Memory B cell (primary cell): ENCODE results near the gene UBE2U.

Experiments
- ATAC-seq: fragments of 150-1000 bp; cut with Tn5 transposase; 2 replicates; pipeline ENCODE4 v1.10.0; 2021; ENCODE audit warnings: low read depth, mild to moderate bottlenecking, moderate library complexity
- DNase-seq, 2 donors: peaks; one replicate each; pipeline ENCODE4 v3.0.0; 2022; ENCODE audit warnings: low spot score in 2 of 2
- H3K27ac Mint-ChIP-seq: one replicate; pipeline ENCODE4 v1.8.0; 2022; ENCODE audit warnings: mild to moderate bottlenecking, moderate library complexity, mixed read lengths
- H3K27me3 Mint-ChIP-seq: one replicate; pipeline ENCODE4 v1.8.0; 2022; ENCODE audit warnings: mixed read lengths
- H3K36me3 Mint-ChIP-seq: one replicate; pipeline ENCODE4 v1.8.0; 2022; ENCODE audit warnings: mild to moderate bottlenecking, mixed read lengths
- H3K4me1 Mint-ChIP-seq: one replicate; pipeline ENCODE4 v1.8.0; 2022; ENCODE audit warnings: mixed read lengths
- H3K4me3 Mint-ChIP-seq: one replicate; pipeline ENCODE4 v1.8.0; 2022; ENCODE audit warnings: mild to moderate bottlenecking, moderate library complexity, mixed read lengths
- H3K9me3 Mint-ChIP-seq: one replicate; pipeline ENCODE4 v1.8.0; 2022; ENCODE audit warnings: mixed read lengths

Gene UBE2U

DNA sequence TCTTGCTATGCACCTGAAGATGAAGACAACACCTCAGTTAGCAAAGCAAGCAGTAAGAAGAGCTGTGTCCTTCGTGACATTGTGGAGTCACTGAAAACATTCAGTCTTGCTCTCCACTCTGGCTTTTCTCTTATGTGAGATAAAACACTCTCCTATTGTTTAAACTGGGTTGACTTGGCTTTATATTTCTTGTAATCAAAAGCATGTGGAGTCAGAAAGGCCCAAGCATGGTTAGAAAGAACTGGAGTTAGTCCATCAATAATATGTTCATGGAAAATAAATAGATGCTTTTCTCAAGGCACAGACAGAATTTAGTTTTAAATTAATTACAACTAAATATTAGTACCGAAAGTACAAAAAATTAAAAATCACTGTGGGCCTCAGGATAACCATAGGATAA is 61.7 kb downstream of the UBE2U start:
- ATAC-seq (no peak), DNase-seq (no peak)
- no peaks in the 10 kb centered on the region for H3K9me3 Mint-ChIP-seq
- no peak overlapping the region for H3K27ac Mint-ChIP-seq
- H3K36me3 Mint-ChIP-seq = no peaks in the 10 kb centered on the region
- no peaks in the 10 kb centered on the region for H3K4me1 Mint-ChIP-seq
- H3K27me3 Mint-ChIP-seq = peaks cover 20% of the 10 kb centered on the region
- H3K4me3 Mint-ChIP-seq = no peak overlapping the region

DNA sequence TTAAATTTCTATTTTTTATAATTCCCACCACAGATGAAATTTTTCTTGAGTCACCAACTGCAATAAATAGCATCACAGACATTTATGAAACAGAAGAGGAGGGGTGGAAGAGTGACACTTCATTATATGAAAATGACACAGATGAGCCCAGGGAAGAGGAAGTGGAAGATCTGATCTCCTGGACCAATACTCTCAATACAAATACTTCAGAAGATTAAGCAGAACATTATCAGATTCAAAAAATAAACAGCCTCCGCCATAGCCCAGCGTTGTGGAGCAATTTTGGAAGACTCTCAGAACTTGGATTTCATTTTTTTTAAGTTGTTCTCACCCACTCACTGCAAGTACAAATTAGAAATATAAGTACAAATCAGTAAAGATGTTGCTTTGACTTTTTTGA is 63.6 kb downstream of the UBE2U start:
- H3K9me3 Mint-ChIP-seq = no peaks in the 10 kb centered on the region
- H3K36me3 Mint-ChIP-seq = no peaks in the 10 kb centered on the region
- H3K27me3 Mint-ChIP-seq = peaks cover 16% of the 10 kb centered on the region
- no peak overlapping the region for H3K27ac Mint-ChIP-seq
- H3K4me3 Mint-ChIP-seq = no peak overlapping the region
- DNase-seq (no peak), ATAC-seq (no peak)
- H3K4me1 Mint-ChIP-seq = no peaks in the 10 kb centered on the region

DNA sequence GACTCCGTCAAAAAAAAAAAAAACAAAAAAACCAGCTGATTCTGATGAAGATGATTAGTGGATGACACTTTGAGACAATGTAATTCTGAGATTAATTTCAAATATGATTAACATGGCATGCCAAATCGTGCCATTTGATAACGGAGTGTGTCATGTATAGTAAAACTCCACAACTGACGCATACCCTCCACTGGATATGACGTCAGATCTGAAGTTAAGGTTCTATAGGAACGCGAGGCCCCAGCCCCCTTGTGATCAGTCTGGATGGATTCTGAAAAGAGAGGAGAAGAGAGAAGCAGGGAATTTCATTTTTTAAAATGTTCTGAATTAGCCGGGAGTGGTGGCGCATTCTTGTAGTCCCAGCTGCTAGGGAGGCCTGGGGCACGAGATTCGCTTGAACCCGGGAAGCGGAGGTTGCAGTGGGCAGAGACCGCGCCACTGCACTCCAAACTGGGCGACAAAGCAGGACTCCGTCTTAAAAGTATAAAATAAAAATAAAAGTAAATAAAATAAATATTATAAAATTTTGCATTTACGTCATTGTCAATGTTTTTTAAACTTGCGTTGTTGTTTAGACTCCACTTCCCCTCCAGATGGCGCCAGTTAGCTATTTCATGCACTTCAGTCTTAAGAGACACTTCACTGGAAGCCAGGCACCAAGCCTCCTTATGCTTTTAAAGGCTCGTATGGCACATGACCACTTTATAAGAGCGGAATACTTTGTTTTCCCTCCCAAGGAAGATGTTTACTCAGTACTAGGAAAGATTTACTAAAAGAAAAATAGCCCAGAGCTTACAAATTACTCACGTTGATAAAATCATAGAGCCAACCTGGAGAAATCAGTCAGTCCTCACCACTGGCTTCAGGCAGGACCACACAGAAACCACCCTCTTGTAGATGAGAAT is 65.5 kb downstream of the UBE2U start:
- no peak overlapping the region for H3K27ac Mint-ChIP-seq
- peaks cover 8% of the 10 kb centered on the region for H3K27me3 Mint-ChIP-seq
- H3K36me3 Mint-ChIP-seq = peaks cover 1% of the 10 kb centered on the region
- peak; percentile 35 for ATAC-seq
- H3K9me3 Mint-ChIP-seq = peaks cover 2% of the 10 kb centered on the region
- DNase-seq = peak; percentile 18 to 40
- H3K4me3 Mint-ChIP-seq = no peak overlapping the region
- H3K4me1 Mint-ChIP-seq = no peaks in the 10 kb centered on the region

DNA sequence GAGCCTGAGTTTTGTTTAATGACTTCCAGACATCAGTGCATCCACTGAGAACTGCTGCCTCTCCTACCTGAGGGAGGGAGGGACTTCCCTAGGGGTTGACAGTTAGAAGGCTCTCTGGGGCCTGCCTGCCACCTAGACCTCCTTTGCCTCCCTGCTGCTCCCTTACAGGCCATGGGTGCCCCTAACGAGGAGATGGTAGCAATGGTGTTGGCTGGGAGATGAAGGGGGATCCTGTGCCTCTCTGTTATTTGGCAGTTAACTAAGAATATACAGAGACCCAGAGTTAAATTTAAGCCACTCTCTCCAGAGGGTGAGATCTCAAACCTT is 66.1 kb downstream of the UBE2U start:
- DNase-seq (no peak), ATAC-seq (no peak)
- H3K27ac Mint-ChIP-seq = no peak overlapping the region
- H3K27me3 Mint-ChIP-seq = peaks cover 7% of the 10 kb centered on the region
- H3K9me3 Mint-ChIP-seq = peaks cover 2% of the 10 kb centered on the region
- H3K36me3 Mint-ChIP-seq = peaks cover 1% of the 10 kb centered on the region
- H3K4me3 Mint-ChIP-seq = no peak overlapping the region
- no peaks in the 10 kb centered on the region for H3K4me1 Mint-ChIP-seq

DNA sequence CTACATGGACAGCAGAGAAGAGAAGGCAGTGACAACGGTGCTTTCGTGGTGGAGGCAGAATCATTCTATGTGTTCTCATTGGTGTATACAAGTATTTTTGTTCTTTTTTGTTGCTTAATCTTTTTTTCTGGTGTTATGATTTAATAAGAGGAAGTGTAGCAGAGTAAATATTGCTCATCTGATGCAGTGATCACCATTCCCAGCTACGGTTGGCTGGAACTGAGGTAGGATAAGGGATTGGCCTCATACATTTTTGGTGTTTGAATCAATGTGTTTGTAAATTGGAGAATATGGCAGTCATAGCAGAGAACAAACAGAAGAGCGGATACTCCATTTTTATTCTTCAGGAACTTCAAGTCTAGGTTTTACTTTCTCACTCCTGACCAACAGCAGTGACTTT is 76.6 kb downstream of the UBE2U start:
- Mint-ChIP-seq H3K9me3 (no peaks in the 10 kb centered on the region), H3K27me3 (no peaks in the 10 kb centered on the region), H3K4me3 (no peak overlapping the region), H3K4me1 (no peaks in the 10 kb centered on the region), H3K27ac (no peak overlapping the region), H3K36me3 (no peaks in the 10 kb centered on the region)
- ATAC-seq = no peak
- no peak for DNase-seq

DNA sequence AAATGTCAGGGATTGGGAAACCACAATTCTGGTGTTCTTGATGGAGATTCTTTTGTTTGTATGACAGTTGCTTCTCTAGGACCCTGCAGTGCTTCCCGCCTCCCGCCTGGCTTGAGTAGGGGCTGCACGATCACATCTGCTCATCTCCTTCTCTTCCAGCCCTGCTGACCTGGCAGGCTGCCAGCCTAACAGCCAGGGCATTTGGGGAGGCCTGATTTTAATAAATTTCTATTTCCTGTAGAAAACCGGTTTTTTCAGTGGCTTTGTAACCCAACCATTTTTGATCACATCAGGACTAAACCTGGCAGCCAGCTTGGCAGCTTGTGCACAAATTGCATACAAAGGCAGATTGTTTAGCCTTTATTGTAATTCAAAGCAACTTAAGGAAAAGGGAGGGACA is 78.9 kb downstream of the UBE2U start:
- ATAC-seq = no peak
- H3K4me3 Mint-ChIP-seq = no peak overlapping the region

DNA sequence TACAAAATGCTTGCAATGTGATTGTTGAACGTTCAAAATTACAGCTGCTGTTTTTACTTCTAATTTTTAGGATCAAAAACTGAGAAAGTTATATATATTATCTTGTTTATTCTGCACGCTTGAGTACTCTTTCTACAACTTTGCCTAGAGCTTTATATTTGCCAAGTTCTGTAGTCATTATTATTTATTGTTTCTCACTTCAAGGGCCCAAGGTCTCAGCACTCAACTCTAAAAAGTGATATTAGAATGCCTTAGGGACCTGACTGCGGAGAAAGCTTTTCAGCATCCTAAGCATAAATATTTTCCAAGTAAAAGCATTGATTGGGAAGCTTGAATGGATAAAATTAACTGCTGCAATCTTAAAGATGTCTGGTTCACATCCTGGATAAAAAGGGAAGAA is 83.6 kb downstream of the UBE2U start:
- H3K4me3 Mint-ChIP-seq = no peak overlapping the region
- ATAC-seq = no peak
- no peak for DNase-seq
- H3K27ac Mint-ChIP-seq = no peak overlapping the region
- peaks cover 7% of the 10 kb centered on the region for H3K27me3 Mint-ChIP-seq
- no peaks in the 10 kb centered on the region for H3K4me1 Mint-ChIP-seq
- H3K36me3 Mint-ChIP-seq = no peaks in the 10 kb centered on the region
- H3K9me3 Mint-ChIP-seq = no peaks in the 10 kb centered on the region

More for the DNA sequence above, 78.9 kb downstream of the UBE2U start:
- Mint-ChIP-seq H3K9me3 (no peaks in the 10 kb centered on the region), H3K36me3 (no peaks in the 10 kb centered on the region), H3K4me1 (no peaks in the 10 kb centered on the region), H3K27ac (no peak overlapping the region), H3K27me3 (peaks cover 3% of the 10 kb centered on the region)
- DNase-seq = no peak

DNA sequence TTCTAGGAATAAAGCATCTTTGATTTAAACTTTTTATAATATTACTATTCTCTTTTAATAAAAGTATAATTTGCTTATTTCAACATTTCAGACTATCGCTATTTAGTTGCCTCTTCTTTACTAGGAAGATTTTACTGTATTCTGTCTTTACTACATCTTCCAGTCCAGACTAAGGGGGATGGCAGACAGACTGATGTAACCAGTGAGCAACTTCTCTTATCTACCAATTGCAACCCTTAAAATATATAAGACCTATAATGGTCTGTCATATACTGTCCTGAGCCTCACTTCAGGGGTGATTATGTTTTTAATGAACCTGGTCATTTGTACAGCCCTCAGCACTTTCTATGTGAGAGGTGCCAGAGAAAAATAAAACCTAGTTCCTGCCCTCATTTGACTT is 87.0 kb downstream of the UBE2U start:
- H3K27me3 Mint-ChIP-seq = peaks cover 7% of the 10 kb centered on the region
- H3K27ac Mint-ChIP-seq = no peak overlapping the region
- DNase-seq (no peak), ATAC-seq (no peak)
- H3K36me3 Mint-ChIP-seq = no peaks in the 10 kb centered on the region
- H3K9me3 Mint-ChIP-seq = no peaks in the 10 kb centered on the region
- H3K4me3 Mint-ChIP-seq = no peak overlapping the region
- H3K4me1 Mint-ChIP-seq = no peaks in the 10 kb centered on the region

DNA sequence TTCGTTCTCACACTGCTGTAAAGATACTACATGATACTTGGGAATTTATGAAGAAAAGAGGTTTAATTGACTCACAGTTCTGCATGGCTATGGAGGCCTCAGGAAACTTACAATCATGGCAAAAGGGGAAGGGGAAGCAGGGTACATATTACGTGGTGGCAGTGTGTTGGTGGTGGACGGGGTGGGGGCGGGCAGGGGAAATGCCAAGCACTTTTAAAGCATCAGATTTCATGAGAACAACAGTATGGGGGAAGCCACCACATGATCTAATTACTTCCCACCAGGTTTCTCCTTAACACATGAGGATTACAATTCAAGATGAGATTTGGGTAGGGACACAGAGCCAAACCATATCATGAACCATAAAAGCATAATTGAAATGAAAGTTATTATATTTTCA is 88.5 kb downstream of the UBE2U start:
- H3K27ac Mint-ChIP-seq = no peak overlapping the region
- peaks cover 10% of the 10 kb centered on the region for H3K27me3 Mint-ChIP-seq
- ATAC-seq = no peak

DNA sequence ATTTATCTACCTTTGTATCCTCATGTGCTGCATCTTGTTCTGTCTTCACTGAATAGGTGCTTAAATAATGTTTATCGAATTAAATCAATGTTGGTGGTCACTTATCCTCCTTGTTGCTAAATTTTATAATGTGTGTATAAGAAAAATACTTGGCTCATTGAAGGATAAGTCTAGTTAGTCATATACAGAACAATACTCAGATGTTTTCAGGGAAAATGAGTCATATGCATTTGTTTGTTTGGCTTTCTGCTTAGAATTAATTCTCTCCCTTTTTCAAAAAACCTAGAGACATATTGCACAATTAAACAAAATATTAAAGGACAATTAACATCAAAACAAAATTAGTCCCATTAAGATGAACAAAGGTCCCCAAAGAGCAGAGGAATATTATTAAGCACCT is 89.0 kb downstream of the UBE2U start:
- no peak for DNase-seq
- no peaks in the 10 kb centered on the region for H3K4me1 Mint-ChIP-seq
- no peak overlapping the region for H3K27ac Mint-ChIP-seq
- no peaks in the 10 kb centered on the region for H3K9me3 Mint-ChIP-seq
- H3K27me3 Mint-ChIP-seq = peaks cover 13% of the 10 kb centered on the region
- ATAC-seq = no peak
- no peak overlapping the region for H3K4me3 Mint-ChIP-seq
- H3K36me3 Mint-ChIP-seq = no peaks in the 10 kb centered on the region

More for the DNA sequence above, 88.5 kb downstream of the UBE2U start:
- H3K9me3 Mint-ChIP-seq = no peaks in the 10 kb centered on the region
- H3K4me1 Mint-ChIP-seq = no peaks in the 10 kb centered on the region
- H3K36me3 Mint-ChIP-seq = no peaks in the 10 kb centered on the region
- DNase-seq = no peak
- no peak overlapping the region for H3K4me3 Mint-ChIP-seq

DNA sequence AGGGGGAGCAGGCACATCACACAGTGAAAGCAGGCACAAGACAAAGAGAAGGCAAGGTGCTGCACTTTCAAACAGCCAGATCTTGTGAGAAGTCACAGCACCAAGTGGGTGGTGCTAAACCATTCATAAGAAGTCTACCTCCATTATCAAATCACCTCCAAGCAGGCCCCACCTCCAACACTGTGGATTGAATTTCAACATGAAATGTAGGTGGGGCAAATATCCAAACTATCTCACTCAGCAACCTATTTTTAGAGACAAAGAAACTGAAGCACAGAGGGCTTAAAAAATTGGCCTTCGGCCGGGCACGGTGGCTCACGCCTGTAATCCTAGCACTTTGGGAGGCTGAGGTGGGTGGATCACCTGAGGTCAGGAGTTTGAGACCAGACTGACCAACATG is 90.4 kb downstream of the UBE2U start:
- Mint-ChIP-seq H3K4me3 (no peak overlapping the region), H3K27me3 (peaks cover 13% of the 10 kb centered on the region), H3K27ac (no peak overlapping the region), H3K4me1 (no peaks in the 10 kb centered on the region), H3K9me3 (no peaks in the 10 kb centered on the region), H3K36me3 (no peaks in the 10 kb centered on the region)
- DNase-seq (no peak), ATAC-seq (no peak)

DNA sequence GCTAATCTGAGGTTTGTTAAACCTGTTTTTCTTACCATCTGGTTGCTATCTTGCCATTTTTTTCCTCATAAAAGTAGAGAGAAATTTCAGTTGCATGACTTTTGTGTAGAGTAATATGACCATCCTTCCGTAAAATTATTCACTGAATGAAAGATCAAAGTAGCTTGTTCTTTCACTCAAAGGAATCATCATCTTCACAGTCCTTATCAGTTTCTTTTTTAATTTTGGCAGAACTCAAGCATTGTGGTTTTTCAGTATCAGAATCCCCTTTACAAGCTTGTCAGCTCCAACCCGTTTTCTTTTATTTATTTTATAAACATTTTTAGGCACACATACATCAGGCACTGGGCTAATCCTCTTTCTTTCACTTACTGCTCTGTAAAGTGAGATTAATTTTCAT is 91.7 kb downstream of the UBE2U start:
- no peaks in the 10 kb centered on the region for H3K4me1 Mint-ChIP-seq
- H3K36me3 Mint-ChIP-seq = no peaks in the 10 kb centered on the region
- H3K4me3 Mint-ChIP-seq = no peak overlapping the region
- no peak for DNase-seq
- H3K27me3 Mint-ChIP-seq = peaks cover 13% of the 10 kb centered on the region
- no peak overlapping the region for H3K27ac Mint-ChIP-seq
- no peak for ATAC-seq
- no peaks in the 10 kb centered on the region for H3K9me3 Mint-ChIP-seq

DNA sequence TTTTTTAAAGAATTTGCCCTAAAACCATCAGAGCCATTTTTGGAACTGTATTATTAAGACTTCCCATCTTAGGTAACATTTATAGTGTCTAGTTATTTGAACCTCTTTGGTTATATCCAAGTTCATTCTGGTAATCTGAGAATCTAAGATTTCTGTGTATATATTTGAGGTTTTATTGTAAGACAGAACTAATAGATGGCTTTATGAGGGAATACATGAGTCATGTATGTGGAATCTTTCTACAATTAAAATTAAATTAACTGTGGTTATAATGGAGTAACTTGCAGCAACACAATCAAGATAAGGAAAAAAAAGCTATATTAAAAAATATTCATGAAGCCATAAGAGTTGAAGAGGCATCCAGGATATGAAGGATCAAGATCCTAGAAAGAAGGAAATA is 92.1 kb downstream of the UBE2U start:
- peaks cover 13% of the 10 kb centered on the region for H3K27me3 Mint-ChIP-seq
- no peaks in the 10 kb centered on the region for H3K4me1 Mint-ChIP-seq
- H3K27ac Mint-ChIP-seq = no peak overlapping the region
- H3K9me3 Mint-ChIP-seq = no peaks in the 10 kb centered on the region
- H3K4me3 Mint-ChIP-seq = no peak overlapping the region
- DNase-seq = no peak
- no peaks in the 10 kb centered on the region for H3K36me3 Mint-ChIP-seq
- no peak for ATAC-seq

DNA sequence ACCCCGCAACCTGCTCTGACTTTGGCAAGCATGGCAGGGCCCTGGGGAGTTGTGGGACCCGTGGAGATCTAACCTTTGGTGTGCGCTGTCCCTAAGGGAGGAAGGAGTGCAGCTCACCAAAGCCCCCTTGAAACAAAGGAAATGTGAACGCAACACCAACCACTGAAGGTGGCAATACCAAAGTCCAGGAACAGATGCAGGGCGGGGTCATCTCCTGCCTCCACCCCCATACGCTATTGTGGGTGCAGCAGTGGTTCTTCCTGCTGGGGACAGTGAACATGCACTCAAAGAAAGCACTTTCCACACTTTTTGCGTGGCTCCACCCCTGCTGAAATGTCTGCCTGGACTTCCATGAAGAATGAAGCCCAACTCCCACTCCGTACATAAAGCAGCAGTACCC is 93.0 kb downstream of the UBE2U start:
- no peak for ATAC-seq

DNA sequence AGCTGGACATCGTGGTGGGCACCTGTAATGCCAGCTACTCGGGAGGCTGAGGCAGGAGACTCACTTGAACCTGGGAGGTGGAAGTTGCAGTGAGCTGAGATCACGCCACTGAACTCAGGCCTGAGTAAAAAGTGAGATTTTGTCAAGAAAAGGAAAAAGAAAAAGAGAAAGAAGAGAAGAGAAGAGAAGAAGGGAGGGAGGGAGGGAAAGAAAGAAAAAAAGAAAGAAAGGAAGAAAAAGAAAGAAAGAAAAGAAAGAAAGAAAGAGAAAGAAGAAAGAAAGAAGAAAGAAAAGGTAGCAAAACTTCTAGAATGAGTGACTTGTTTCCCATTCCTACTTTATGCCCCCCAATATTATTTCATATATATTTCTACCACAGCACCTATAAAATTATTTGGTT is 98.8 kb downstream of the UBE2U start:
- Mint-ChIP-seq H3K36me3 (no peaks in the 10 kb centered on the region), H3K4me3 (no peak overlapping the region), H3K27ac (no peak overlapping the region), H3K4me1 (no peaks in the 10 kb centered on the region), H3K27me3 (peaks cover under 1% of the 10 kb centered on the region), H3K9me3 (no peaks in the 10 kb centered on the region)
- ATAC-seq = no peak
- DNase-seq = no peak

More for the DNA sequence above, 93.0 kb downstream of the UBE2U start:
- DNase-seq = no peak
- no peaks in the 10 kb centered on the region for H3K4me1 Mint-ChIP-seq
- no peak overlapping the region for H3K4me3 Mint-ChIP-seq
- H3K27ac Mint-ChIP-seq = no peak overlapping the region
- H3K36me3 Mint-ChIP-seq = no peaks in the 10 kb centered on the region
- H3K9me3 Mint-ChIP-seq = no peaks in the 10 kb centered on the region
- peaks cover 10% of the 10 kb centered on the region for H3K27me3 Mint-ChIP-seq
